Vagina (tissue), 2 donors: ENCODE measurements around the gene LRRIQ4. TPM values are rescaled to one million over a fixed set of nuclear protein-coding genes. Genes with fewer than 3 reads are reported as not detected.

Experiments used
- DNase-seq, 2 donors: peaks; one replicate each; pipeline ENCODE4 v3.0.0-alpha.2; 2017; ENCODE audit errors: extremely low spot score in 2 of 2
- H3K27ac ChIP-seq: fragments of 200-600 bp; sonication (generic); one replicate; pipeline ENCODE4 v1.5.1; 2019
- H3K27me3 ChIP-seq: fragments of 200-600 bp; sonication (generic); one replicate; pipeline ENCODE4 v1.5.1; 2019
- H3K36me3 ChIP-seq, 2 donors: fragments of 200-600 bp; sonication (generic); one replicate each; pipeline ENCODE4 v1.5.1; 2017 to 2019
- H3K4me1 ChIP-seq: fragments of 200-600 bp; sonication (generic); one replicate; pipeline ENCODE4 v1.5.1; 2019
- H3K4me3 ChIP-seq, 2 donors: fragments of 200-600 bp; sonication (generic); 1 replicate in 1 of 2; 2 replicates in 1 of 2; pipeline ENCODE4 v1.5.1; 2016 to 2019
- H3K9me3 ChIP-seq: fragments of 200-600 bp; sonication (generic); one replicate; pipeline ENCODE4 v1.5.1; 2019
- CTCF ChIP-seq, 3 experiments: fragments of 450-650 bp in 2 of 3; fragments of 200-600 bp in 1 of 3; sonication (generic) in 1 of 3; IDR thresholded peaks; one replicate each; pipeline ENCODE4 v1.5.1; 2017 to 2019; ENCODE audit warnings: antibody characterized with exemption in 3 of 3, mild to moderate bottlenecking in 2 of 3, moderate library complexity in 2 of 3
- POLR2A ChIP-seq, 2 donors: fragments of 450-650 bp; IDR thresholded peaks; one replicate each; pipeline ENCODE4 v1.6.1; 2017; ENCODE audit warnings: antibody characterized with exemption in 2 of 2, mild to moderate bottlenecking in 2 of 2, moderate library complexity in 2 of 2
- POLR2AphosphoS5 ChIP-seq, 2 donors: sonication (generic); formaldehyde crosslinking; IDR thresholded peaks; one replicate each; pipeline ENCODE4 v1.9.0; 2017; ENCODE audit warnings: antibody characterized with exemption in 2 of 2, mild to moderate bottlenecking in 2 of 2, low read depth in 1 of 2; ENCODE audit not compliant: insufficient read depth in 1 of 2
- intact Hi-C: fragments of 100-400 bp; cut with DNase I; formaldehyde crosslinking; loops from one replicate; pipeline ENCODE4 v1.15.1; 2023
- total RNA-seq: library from RNA; depleted of rRNA; stranded (reverse); fragments of >200 nt; gene quantifications from one replicate; pipeline ENCODE4 v1.2.3, GENCODE V29; 2016

The LRRIQ4 gene
- total RNA-seq, 1 donor from 2014 or later, result not detected

- Histone ChIP-seq H3K27ac (no peak overlapping the region), H3K4me3 (no peak overlapping the region), H3K27me3 (no peaks in the 10 kb centered on the region), H3K4me1 (no peaks in the 10 kb centered on the region), H3K9me3 (no peaks in the 10 kb centered on the region), H3K36me3 (no peaks in the 10 kb centered on the region)
- no peak for TF ChIP-seq CTCF (IDR thresholded peaks at IDR 0.05)
- TF ChIP-seq POLR2A (IDR thresholded peaks at IDR 0.05), result no peak
- no peak for TF ChIP-seq POLR2AphosphoS5 (IDR thresholded peaks at IDR 0.05; ENCODE audit: insufficient read depth in 1 of 2, low read depth in 1 of 2)
- intact Hi-C loops, result no loop called here
- no peak for DNase-seq
These were observed 74.0 kb downstream of the LRRIQ4 start for GRCh38 chr3:169886671-169887070.

Other genes starting within 250 kb of the LRRIQ4 start
- 16.0 TPM for gene MECOM, start 149.2 kb upstream of the LRRIQ4 start, total RNA-seq
- gene TERC, start 47.8 kb upstream of the LRRIQ4 start, total RNA-seq, result 204 TPM
- 1.7 TPM for gene ACTRT3, start 43.3 kb upstream of the LRRIQ4 start, total RNA-seq
- gene MYNN, start 39.5 kb upstream of the LRRIQ4 start, total RNA-seq, result 16.7 TPM
- 0.49 TPM for gene LRRC34, start within 50 bp of the LRRIQ4 start, total RNA-seq
- gene LRRC31, start 57.1 kb downstream of the LRRIQ4 start, total RNA-seq, result not detected
- gene SAMD7, start 98.7 kb downstream of the LRRIQ4 start, total RNA-seq, result not detected
- gene SEC62, start 153.9 kb downstream of the LRRIQ4 start, total RNA-seq, result 38.1 TPM
- gene GPR160, start 225.1 kb downstream of the LRRIQ4 start, total RNA-seq, result 1.2 TPM